SK-N-SH (cell line): ENCODE measurements around the gene EDC4. TPM values are rescaled to one million over a fixed set of nuclear protein-coding genes. Genes with fewer than 3 reads are reported as not detected.

Experiments
- CTCF ChIA-PET: fragments of 300-600, 350-600 bp; formaldehyde crosslinking; extraction: SDS; loops from one replicate; lab custom pipeline; 2021; lab: Yijun Ruan, JAX
- POLR2A ChIA-PET: fragments of 350-600 bp; sonication (Branson Sonifier 250); formaldehyde crosslinking; extraction: SDS; loops from one replicate; lab custom pipeline; 2020; ENCODE audit warnings: antibody characterized with exemption, inconsistent platforms; lab: Yijun Ruan, JAX
- DNase-seq: peaks from one replicate; pipeline ENCODE4 v3.0.0; 2012
- H2AFZ ChIP-seq: fragments of 200-600 bp; sonication (generic); 2 replicates; pipeline ENCODE4 v1.8.1; 2016; ENCODE audit warnings: antibody characterized with exemption, mild to moderate bottlenecking, low read depth
- H3F3A ChIP-seq: fragments of 200-600 bp; sonication (generic); replicated peaks from 2 replicates; pipeline ENCODE3; 2016; ENCODE audit warnings: antibody characterized with exemption, mild to moderate bottlenecking; ENCODE audit not compliant: insufficient read depth
- H3K27ac ChIP-seq, 2 experiments: fragments of 200-500 bp in 1 of 2; fragments of 200-600 bp in 1 of 2; sonication (Bioruptor generic) in 1 of 2; sonication (generic), shearing (Covaris generic) in 1 of 2; 2 replicates each; pipeline versions ENCODE4 v1.5.1 to v1.6.1; 2014 to 2016; ENCODE audit warnings: low read depth in 2 of 2, inconsistent platforms in 1 of 2, low read length in 1 of 2, mild to moderate bottlenecking in 1 of 2, mixed read lengths in 1 of 2
- H3K27me3 ChIP-seq: fragments of 200-600 bp; sonication (generic), shearing (Covaris generic); 2 replicates; pipeline ENCODE4 v1.6.1; 2016; ENCODE audit warnings: mixed run types; ENCODE audit not compliant: insufficient read depth
- H3K36me3 ChIP-seq, 2 experiments: fragments of 200-500 bp in 1 of 2; fragments of 200-600 bp in 1 of 2; sonication (Bioruptor generic) in 1 of 2; sonication (generic) in 1 of 2; replicated peaks in 1 of 2; 2 replicates each; pipeline versions ENCODE3 to v1.5.1; 2014 to 2016; ENCODE audit warnings: low read length in 1 of 2, mild to moderate bottlenecking in 1 of 2; ENCODE audit not compliant: insufficient read depth in 2 of 2, control insufficient read depth in 1 of 2
- H3K4me1 ChIP-seq, 2 experiments: fragments of 200-500 bp in 1 of 2; fragments of 200-600 bp in 1 of 2; sonication (Bioruptor generic) in 1 of 2; sonication (generic), shearing (Covaris generic) in 1 of 2; 2 replicates each; pipeline versions ENCODE4 v1.5.1 to v1.6.1; 2014 to 2016; ENCODE audit warnings: low read depth in 1 of 2, low read length in 1 of 2, mixed run types in 1 of 2; ENCODE audit not compliant: insufficient read depth in 2 of 2, control insufficient read depth in 1 of 2
- H3K4me2 ChIP-seq: fragments of 200-600 bp; sonication (generic), shearing (Covaris generic); 2 replicates; pipeline ENCODE4 v1.6.1; 2017; ENCODE audit warnings: mixed run types
- H3K4me3 ChIP-seq, 2 experiments: fragments of 200-500 bp in 1 of 2; fragments of 200-600 bp in 1 of 2; sonication (Bioruptor generic) in 1 of 2; sonication (generic), shearing (Covaris generic) in 1 of 2; 2 replicates each; pipeline versions ENCODE4 v1.5.1 to v1.8.1; 2014 to 2016; ENCODE audit warnings: low read depth in 2 of 2, inconsistent platforms in 1 of 2, low read length in 1 of 2, mild to moderate bottlenecking in 1 of 2, mixed read lengths in 1 of 2, moderate library complexity in 1 of 2
- H3K79me2 ChIP-seq: fragments of 200-600 bp; sonication (generic); 2 replicates; pipeline ENCODE4 v1.8.1; 2017; ENCODE audit warnings: mild to moderate bottlenecking; ENCODE audit not compliant: insufficient read depth
- H3K9ac ChIP-seq: fragments of 200-600 bp; sonication (generic); 2 replicates; pipeline ENCODE4 v1.6.1; 2017; ENCODE audit warnings: mixed run types
- H3K9me2 ChIP-seq: fragments of 200-600 bp; sonication (generic); 2 replicates; pipeline ENCODE4 v1.6.1; 2017; ENCODE audit warnings: mixed run types
- H3K9me3 ChIP-seq: fragments of 200-600 bp; sonication (generic); 2 replicates; pipeline ENCODE4 v1.6.1; 2017; ENCODE audit warnings: mixed run types, mild to moderate bottlenecking, moderate library complexity
- H4K20me1 ChIP-seq: fragments of 200-600 bp; sonication (generic); 2 replicates; pipeline ENCODE4 v1.6.1; 2017; ENCODE audit warnings: mild to moderate bottlenecking, mixed run types; ENCODE audit not compliant: insufficient read depth
- CHD2 ChIP-seq: fragments of 150-350 bp; IDR thresholded peaks from 2 replicates; pipeline ENCODE4 v1.6.1; 2018; ENCODE audit warnings: low read length; ENCODE audit not compliant: partially characterized antibody
- EP300 ChIP-seq, 2 experiments: IDR thresholded peaks; 2 replicates each; pipeline versions ENCODE4 v1.4.0 to v1.6.1; 2012; ENCODE audit warnings: borderline replicate concordance in 1 of 2, low read depth in 1 of 2, low read length in 1 of 2
- EZH2phosphoT487 ChIP-seq: fragments of 200-600 bp; sonication (generic); IDR thresholded peaks from 2 replicates; pipeline ENCODE4 v1.6.1; 2017; ENCODE audit warnings: low read depth, mixed run types, mild to moderate bottlenecking, antibody characterized with exemption, moderate library complexity, borderline replicate concordance
- FOXM1 ChIP-seq: IDR thresholded peaks from 2 replicates; pipeline ENCODE4 v1.4.0; 2012; ENCODE audit warnings: low read depth, mild to moderate bottlenecking
- MXI1 ChIP-seq: IDR thresholded peaks from 2 replicates; pipeline ENCODE4 v1.6.1; 2012; ENCODE audit warnings: mild to moderate bottlenecking, low read depth, low read length, improper control_type of control experiment
- NFIC ChIP-seq: IDR thresholded peaks from 2 replicates; pipeline ENCODE4 v1.4.0; 2012; ENCODE audit warnings: borderline replicate concordance
- NRF1 ChIP-seq: IDR thresholded peaks from 2 replicates; pipeline ENCODE4 v1.6.1; 2012; ENCODE audit warnings: low read depth, mild to moderate bottlenecking, low read length
- POLR2AphosphoS5 ChIP-seq: IDR thresholded peaks from 2 replicates; pipeline ENCODE4 v1.6.1; 2012; ENCODE audit warnings: low read depth, low read length
- RAD21 ChIP-seq: IDR thresholded peaks from 2 replicates; pipeline ENCODE4 v1.6.1; 2012; ENCODE audit warnings: mild to moderate bottlenecking, low read length
- RFX5 ChIP-seq: IDR thresholded peaks from 2 replicates; pipeline ENCODE4 v1.6.1; 2012; ENCODE audit warnings: mild to moderate bottlenecking, improper control_type of control experiment, low read length
- RXRA ChIP-seq: IDR thresholded peaks from 2 replicates; pipeline ENCODE4 v1.4.0; 2012; ENCODE audit warnings: low read depth, mild to moderate bottlenecking, borderline replicate concordance
- SMC3 ChIP-seq: IDR thresholded peaks from 2 replicates; pipeline ENCODE4 v1.6.1; 2012; ENCODE audit warnings: low read depth, low read length, improper control_type of control experiment
- TCF12 ChIP-seq: IDR thresholded peaks from 2 replicates; pipeline ENCODE4 v1.4.0; 2012
- USF1 ChIP-seq: IDR thresholded peaks from 2 replicates; pipeline ENCODE4 v1.4.0; 2012; ENCODE audit warnings: low read depth, borderline replicate concordance
- WGBS: methylation state at CpG from one replicate; pipeline ENCODE4 v1.1.6; 2017; ENCODE audit warnings: low lambda C conversion rate; 5-methylcytosine and 5-hydroxymethylcytosine counted together
- polyA plus RNA-seq, 3 experiments: library from polyadenylated mRNA; depleted of rRNA; stranded (reverse); fragments of >200 nt; gene quantifications; 2 replicates each; pipeline ENCODE4 v1.2.3, GENCODE V29; 2012
- TF ChIP-seq, protein P1 (sequence below): IDR thresholded peaks from 2 replicates; pipeline ENCODE4; 2012
- TF ChIP-seq, protein P2 (sequence below): fragments of 150-350 bp; IDR thresholded peaks from 2 replicates; pipeline ENCODE4 v1.6.1; 2017; ENCODE audit warnings: antibody characterized with exemption, low read length, low read depth, borderline replicate concordance
- TF ChIP-seq, protein P3 (sequence below): IDR thresholded peaks from 2 replicates; pipeline ENCODE4 v1.4.0; 2012; ENCODE audit warnings: low read depth, borderline replicate concordance
- TF ChIP-seq, protein P4 (sequence below): fragments of 150-350 bp; IDR thresholded peaks from 2 replicates; pipeline ENCODE4 v1.6.1; 2016; ENCODE audit warnings: mild to moderate bottlenecking, low read depth, low read length
- TF ChIP-seq, protein P5 (sequence below): IDR thresholded peaks from 2 replicates; pipeline ENCODE4 v1.4.0; 2012; ENCODE audit warnings: low read depth

EDC4 gene
- polyA plus RNA-seq, 1 of the 3 experiments (the other 2 are of a cell fraction): 38.0 TPM

DNA sequence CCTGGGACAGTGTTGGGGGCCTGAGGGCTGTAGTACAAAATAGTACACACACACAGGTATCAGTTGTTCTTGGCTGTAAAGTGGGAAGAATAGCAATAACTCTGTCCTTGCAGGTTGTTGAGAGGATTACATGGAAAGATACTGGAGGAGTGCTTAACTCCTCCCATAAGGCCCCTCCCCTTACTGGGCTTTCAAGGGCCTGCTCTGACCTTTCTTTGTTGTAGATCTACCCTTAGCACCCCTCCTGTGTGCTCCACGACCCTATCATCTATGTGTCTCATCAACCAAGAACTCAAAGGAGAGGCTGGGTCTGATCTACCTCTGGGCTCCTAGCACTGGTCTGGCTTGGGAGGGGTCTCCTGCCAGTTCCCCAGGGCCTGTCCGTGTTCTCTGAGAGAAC, 8.3 kb upstream of the EDC4 start:
- H3K4me1 ChIP-seq: peaks cover 2 to 8% of the 10 kb centered on the region in 2 experiments; a peak in 2 of 4 replicates
- WGBS: 85% methylated on average over 2 of the region's 2 CpGs
- ChIA-PET CTCF (interaction anchor here (1.3 to 3.9 kb wide), 3 partner anchors 48 to 343 kb away, joined by 3 to 26 read pairs (median 4); no protein-coding TSS in a partner anchor), POLR2A (no interaction called here)
- H3F3A ChIP-seq: peaks cover 8% of the 10 kb centered on the region
- no peak overlapping the region for H3K9ac ChIP-seq
- H3K79me2 ChIP-seq: peaks cover 85% of the 10 kb centered on the region
- H3K4me3 ChIP-seq: no peak overlapping the region
- no peaks in the 10 kb centered on the region for H3K27me3 ChIP-seq
- H4K20me1 ChIP-seq: peaks cover 72% of the 10 kb centered on the region
- TF ChIP-seq RAD21 (no peak), USF1 (no peak), TCF12 (no peak), FOXM1 (no peak), MXI1 (no peak), RXRA (no peak), RFX5 (no peak), NFIC (no peak), EZH2phosphoT487 (no peak), NRF1 (no peak), CHD2 (no peak), EP300 (IDR thresholded peaks at IDR 0.05; ENCODE audit: borderline replicate concordance in 1 of 2, low read depth in 1 of 2, low read length in 1 of 2) (no peak), POLR2AphosphoS5 (no peak), SMC3 (no peak)
- TF ChIP-seq, protein P1, sequence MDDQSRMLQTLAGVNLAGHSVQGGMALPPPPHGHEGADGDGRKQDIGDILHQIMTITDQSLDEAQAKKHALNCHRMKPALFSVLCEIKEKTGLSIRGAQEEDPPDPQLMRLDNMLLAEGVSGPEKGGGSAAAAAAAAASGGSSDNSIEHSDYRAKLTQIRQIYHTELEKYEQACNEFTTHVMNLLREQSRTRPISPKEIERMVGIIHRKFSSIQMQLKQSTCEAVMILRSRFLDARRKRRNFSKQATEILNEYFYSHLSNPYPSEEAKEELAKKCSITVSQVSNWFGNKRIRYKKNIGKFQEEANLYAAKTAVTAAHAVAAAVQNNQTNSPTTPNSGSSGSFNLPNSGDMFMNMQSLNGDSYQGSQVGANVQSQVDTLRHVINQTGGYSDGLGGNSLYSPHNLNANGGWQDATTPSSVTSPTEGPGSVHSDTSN: no peak
- TF ChIP-seq, protein P2, sequence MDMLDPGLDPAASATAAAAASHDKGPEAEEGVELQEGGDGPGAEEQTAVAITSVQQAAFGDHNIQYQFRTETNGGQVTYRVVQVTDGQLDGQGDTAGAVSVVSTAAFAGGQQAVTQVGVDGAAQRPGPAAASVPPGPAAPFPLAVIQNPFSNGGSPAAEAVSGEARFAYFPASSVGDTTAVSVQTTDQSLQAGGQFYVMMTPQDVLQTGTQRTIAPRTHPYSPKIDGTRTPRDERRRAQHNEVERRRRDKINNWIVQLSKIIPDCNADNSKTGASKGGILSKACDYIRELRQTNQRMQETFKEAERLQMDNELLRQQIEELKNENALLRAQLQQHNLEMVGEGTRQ: no peak
- TF ChIP-seq, protein P3, sequence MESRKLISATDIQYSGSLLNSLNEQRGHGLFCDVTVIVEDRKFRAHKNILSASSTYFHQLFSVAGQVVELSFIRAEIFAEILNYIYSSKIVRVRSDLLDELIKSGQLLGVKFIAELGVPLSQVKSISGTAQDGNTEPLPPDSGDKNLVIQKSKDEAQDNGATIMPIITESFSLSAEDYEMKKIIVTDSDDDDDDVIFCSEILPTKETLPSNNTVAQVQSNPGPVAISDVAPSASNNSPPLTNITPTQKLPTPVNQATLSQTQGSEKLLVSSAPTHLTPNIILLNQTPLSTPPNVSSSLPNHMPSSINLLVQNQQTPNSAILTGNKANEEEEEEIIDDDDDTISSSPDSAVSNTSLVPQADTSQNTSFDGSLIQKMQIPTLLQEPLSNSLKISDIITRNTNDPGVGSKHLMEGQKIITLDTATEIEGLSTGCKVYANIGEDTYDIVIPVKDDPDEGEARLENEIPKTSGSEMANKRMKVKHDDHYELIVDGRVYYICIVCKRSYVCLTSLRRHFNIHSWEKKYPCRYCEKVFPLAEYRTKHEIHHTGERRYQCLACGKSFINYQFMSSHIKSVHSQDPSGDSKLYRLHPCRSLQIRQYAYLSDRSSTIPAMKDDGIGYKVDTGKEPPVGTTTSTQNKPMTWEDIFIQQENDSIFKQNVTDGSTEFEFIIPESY: no peak
- TF ChIP-seq, protein P4, sequence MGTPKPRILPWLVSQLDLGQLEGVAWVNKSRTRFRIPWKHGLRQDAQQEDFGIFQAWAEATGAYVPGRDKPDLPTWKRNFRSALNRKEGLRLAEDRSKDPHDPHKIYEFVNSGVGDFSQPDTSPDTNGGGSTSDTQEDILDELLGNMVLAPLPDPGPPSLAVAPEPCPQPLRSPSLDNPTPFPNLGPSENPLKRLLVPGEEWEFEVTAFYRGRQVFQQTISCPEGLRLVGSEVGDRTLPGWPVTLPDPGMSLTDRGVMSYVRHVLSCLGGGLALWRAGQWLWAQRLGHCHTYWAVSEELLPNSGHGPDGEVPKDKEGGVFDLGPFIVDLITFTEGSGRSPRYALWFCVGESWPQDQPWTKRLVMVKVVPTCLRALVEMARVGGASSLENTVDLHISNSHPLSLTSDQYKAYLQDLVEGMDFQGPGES: no peak
- TF ChIP-seq, protein P5, sequence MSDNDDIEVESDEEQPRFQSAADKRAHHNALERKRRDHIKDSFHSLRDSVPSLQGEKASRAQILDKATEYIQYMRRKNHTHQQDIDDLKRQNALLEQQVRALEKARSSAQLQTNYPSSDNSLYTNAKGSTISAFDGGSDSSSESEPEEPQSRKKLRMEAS: no peak
- no peak overlapping the region for H3K4me2 ChIP-seq
- no peak overlapping the region for H2AFZ ChIP-seq
- no peak for DNase-seq
- H3K27ac ChIP-seq: no peak overlapping the region
- H3K9me2 ChIP-seq: no peaks in the 10 kb centered on the region
- peaks cover 43 to 49% of the 10 kb centered on the region in 2 experiments for H3K36me3 ChIP-seq
- H3K9me3 ChIP-seq: no peaks in the 10 kb centered on the region
